ENCODE results near the gene NELFE.

DNA sequence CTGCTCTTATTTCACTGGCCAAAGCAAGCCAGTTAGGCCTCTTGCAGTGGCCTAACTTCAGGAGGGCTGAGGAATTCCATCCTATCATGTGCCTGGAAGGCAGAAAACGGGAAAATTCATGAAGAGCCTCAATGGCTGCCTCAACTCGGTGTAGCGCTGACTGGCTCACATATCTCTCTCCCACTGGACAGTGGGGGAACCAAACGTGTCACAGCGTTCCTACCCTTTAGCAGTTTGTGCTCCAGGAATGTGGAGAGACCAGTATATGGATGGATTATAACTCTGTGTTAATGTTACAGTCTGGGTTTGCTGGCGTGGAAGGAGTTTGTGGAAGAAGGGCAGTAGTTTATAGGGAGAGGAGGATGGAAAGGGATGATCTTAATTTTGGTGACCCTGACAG is 43.0 kb downstream of the NELFE start:
- TF ChIP-seq GATA2 (IDR thresholded peaks at IDR 0.05; ENCODE audit: low read depth, low read length): no peak
- TF ChIP-seq GATA3 (IDR thresholded peaks at IDR 0.05; ENCODE audit: low read depth, low read length): no peak

Measured in SH-SY5Y (cell line).